SK-N-SH treated with all-trans-retinoic acid at 6 μM for 48 hours (cell line): Measurements from ENCODE around the gene KERA.
"Not testable (repeated sequence)": the region's sequence is repeated elsewhere in the genome, so short reads cannot be mapped to it uniquely, and the experiment has no call there.

Experiments
- ATAC-seq: fragments of 200-7000 bp; cut with Tn5 transposase; 3 replicates; pipeline ENCODE4 v1.9.1; 2020; ENCODE audit warnings: mild to moderate bottlenecking, moderate library complexity
- ARNTL ChIP-seq: fragments of 450-650 bp; formaldehyde crosslinking; IDR thresholded peaks from 2 replicates; pipeline ENCODE4 v1.5.0; 2020; ENCODE audit warnings: low read depth, mild to moderate bottlenecking, moderate library complexity, borderline replicate concordance
- BACH2 ChIP-seq: fragments of 250-450 bp; sonication (Bioruptor Pico); IDR thresholded peaks from 2 replicates; pipeline ENCODE4 v1.9.0; 2021; ENCODE audit warnings: mild to moderate bottlenecking, borderline replicate concordance
- CREB5 ChIP-seq: fragments of 250-450 bp; sonication (Bioruptor Pico); IDR thresholded peaks from 2 replicates; pipeline ENCODE4 v1.5.1; 2020; ENCODE audit warnings: low read depth, mild to moderate bottlenecking, moderate library complexity
- CSDC2 ChIP-seq: fragments of 250-450 bp; sonication (Bioruptor Pico); IDR thresholded peaks from 2 replicates; pipeline ENCODE4 v1.5.0; 2020; ENCODE audit warnings: mild to moderate bottlenecking, moderate library complexity
- CSRNP3 ChIP-seq: fragments of 250-450 bp; sonication (Bioruptor Pico); IDR thresholded peaks from 2 replicates; pipeline ENCODE4 v1.5.1; 2021; ENCODE audit warnings: mild to moderate bottlenecking, moderate library complexity
- ESRRG ChIP-seq: fragments of 250-450 bp; sonication (Bioruptor Pico); IDR thresholded peaks from 2 replicates; pipeline ENCODE4 v1.6.1; 2021; ENCODE audit warnings: mild to moderate bottlenecking
- GLIS3 ChIP-seq: fragments of 250-450 bp; sonication (Bioruptor Pico); IDR thresholded peaks from 2 replicates; pipeline ENCODE4 v1.5.0; 2020; ENCODE audit warnings: mild to moderate bottlenecking, moderate library complexity
- ISL1 ChIP-seq: fragments of 250-450 bp; sonication (Bioruptor Pico); IDR thresholded peaks from 2 replicates; pipeline ENCODE4 v2.1.2; 2022; ENCODE audit warnings: mild to moderate bottlenecking, moderate library complexity
- PPARA ChIP-seq: fragments of 250-450 bp; sonication (Bioruptor Pico); IDR thresholded peaks from 2 replicates; pipeline ENCODE4 v1.5.0; 2020; ENCODE audit warnings: mild to moderate bottlenecking, borderline replicate concordance
- RARB ChIP-seq: fragments of 250-450 bp; sonication (Bioruptor Pico); IDR thresholded peaks from 2 replicates; pipeline ENCODE4 v1.8.0; 2021; ENCODE audit warnings: mild to moderate bottlenecking, moderate library complexity
- SNAI2 ChIP-seq: fragments of 250-450 bp; sonication (Bioruptor Pico); IDR thresholded peaks from 2 replicates; pipeline ENCODE4 v1.5.0; 2020; ENCODE audit warnings: mild to moderate bottlenecking, moderate library complexity
- TCF4 ChIP-seq: fragments of 250-450 bp; sonication (Bioruptor Pico); IDR thresholded peaks from 2 replicates; pipeline ENCODE4 v1.8.0; 2021; ENCODE audit warnings: mild to moderate bottlenecking, moderate library complexity, borderline replicate concordance
- TOX ChIP-seq: fragments of 250-450 bp; sonication (Bioruptor Pico); IDR thresholded peaks from 2 replicates; pipeline ENCODE4 v1.8.0; 2021; ENCODE audit warnings: mild to moderate bottlenecking, moderate library complexity, borderline replicate concordance
- ZC3H10 ChIP-seq: fragments of 250-450 bp; sonication (Bioruptor Pico); IDR thresholded peaks from 2 replicates; pipeline ENCODE4 v1.5.1; 2021; ENCODE audit warnings: mild to moderate bottlenecking, moderate library complexity
- ZFP3 ChIP-seq: fragments of 250-450 bp; sonication (Bioruptor Pico); IDR thresholded peaks from 2 replicates; pipeline ENCODE4 v1.5.0; 2020; ENCODE audit warnings: mild to moderate bottlenecking, moderate library complexity
- ZNF565 ChIP-seq: fragments of 450-650 bp; formaldehyde crosslinking; conservative IDR thresholded peaks from 2 replicates; pipeline ENCODE4 v1.5.0; 2020; ENCODE audit warnings: low read depth, mild to moderate bottlenecking, moderate library complexity
- ZNF70 ChIP-seq: fragments of 450-650 bp; formaldehyde crosslinking; IDR thresholded peaks from 2 replicates; pipeline ENCODE4 v1.5.0; 2020; ENCODE audit warnings: mild to moderate bottlenecking, moderate library complexity
- ZNF8 ChIP-seq: fragments of 450-650 bp; formaldehyde crosslinking; IDR thresholded peaks from 2 replicates; pipeline ENCODE4 v1.5.0; 2020; ENCODE audit warnings: mild to moderate bottlenecking, moderate library complexity
- TF ChIP-seq, protein P1 (sequence below): fragments of 250-450 bp; sonication (Bioruptor Pico); IDR thresholded peaks from 2 replicates; pipeline ENCODE4 v1.5.0; 2020; ENCODE audit warnings: mild to moderate bottlenecking, moderate library complexity
- TF ChIP-seq, protein P2 (sequence below): fragments of 250-450 bp; sonication (Bioruptor Pico); IDR thresholded peaks from 2 replicates; pipeline ENCODE4 v1.8.0; 2021; ENCODE audit warnings: low read depth, mild to moderate bottlenecking, moderate library complexity, borderline replicate concordance

KERA gene

GRCh38 chr12:91093341-91093740, 35.5 kb upstream of the KERA start:
- TF ChIP-seq SNAI2 (no peak), ZNF8 (CRISPR knock-in tag) (no peak), ESRRG (CRISPR knock-in tag) (no peak)
- TF ChIP-seq, all 23 proteins: peak for 0
- ATAC-seq: no peak

GRCh38 chr12:91091916-91092715, 34.3 kb upstream of the KERA start:
- no peak for ATAC-seq
- TF ChIP-seq BACH2 (no peak), PPARA (no peak), CREB5 (CRISPR knock-in tag) (no peak), GLIS3 (CRISPR knock-in tag) (no peak), ISL1 (no peak), RARB (CRISPR knock-in tag) (no peak), ARNTL (CRISPR knock-in tag) (no peak), TOX (CRISPR knock-in tag) (no peak), ZNF565 (CRISPR knock-in tag) (no peak), CSDC2 (no peak), ZC3H10 (CRISPR knock-in tag) (no peak), ZNF70 (CRISPR knock-in tag) (no peak), ZNF8 (CRISPR knock-in tag) (no peak), CSRNP3 (CRISPR knock-in tag) (no peak), TCF4 (no peak), SNAI2 (no peak)
- TF ChIP-seq, protein P1, sequence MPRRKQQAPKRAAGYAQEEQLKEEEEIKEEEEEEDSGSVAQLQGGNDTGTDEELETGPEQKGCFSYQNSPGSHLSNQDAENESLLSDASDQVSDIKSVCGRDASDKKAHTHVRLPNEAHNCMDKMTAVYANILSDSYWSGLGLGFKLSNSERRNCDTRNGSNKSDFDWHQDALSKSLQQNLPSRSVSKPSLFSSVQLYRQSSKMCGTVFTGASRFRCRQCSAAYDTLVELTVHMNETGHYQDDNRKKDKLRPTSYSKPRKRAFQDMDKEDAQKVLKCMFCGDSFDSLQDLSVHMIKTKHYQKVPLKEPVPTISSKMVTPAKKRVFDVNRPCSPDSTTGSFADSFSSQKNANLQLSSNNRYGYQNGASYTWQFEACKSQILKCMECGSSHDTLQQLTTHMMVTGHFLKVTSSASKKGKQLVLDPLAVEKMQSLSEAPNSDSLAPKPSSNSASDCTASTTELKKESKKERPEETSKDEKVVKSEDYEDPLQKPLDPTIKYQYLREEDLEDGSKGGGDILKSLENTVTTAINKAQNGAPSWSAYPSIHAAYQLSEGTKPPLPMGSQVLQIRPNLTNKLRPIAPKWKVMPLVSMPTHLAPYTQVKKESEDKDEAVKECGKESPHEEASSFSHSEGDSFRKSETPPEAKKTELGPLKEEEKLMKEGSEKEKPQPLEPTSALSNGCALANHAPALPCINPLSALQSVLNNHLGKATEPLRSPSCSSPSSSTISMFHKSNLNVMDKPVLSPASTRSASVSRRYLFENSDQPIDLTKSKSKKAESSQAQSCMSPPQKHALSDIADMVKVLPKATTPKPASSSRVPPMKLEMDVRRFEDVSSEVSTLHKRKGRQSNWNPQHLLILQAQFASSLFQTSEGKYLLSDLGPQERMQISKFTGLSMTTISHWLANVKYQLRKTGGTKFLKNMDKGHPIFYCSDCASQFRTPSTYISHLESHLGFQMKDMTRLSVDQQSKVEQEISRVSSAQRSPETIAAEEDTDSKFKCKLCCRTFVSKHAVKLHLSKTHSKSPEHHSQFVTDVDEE (CRISPR knock-in tag): no peak
- TF ChIP-seq, protein P2, sequence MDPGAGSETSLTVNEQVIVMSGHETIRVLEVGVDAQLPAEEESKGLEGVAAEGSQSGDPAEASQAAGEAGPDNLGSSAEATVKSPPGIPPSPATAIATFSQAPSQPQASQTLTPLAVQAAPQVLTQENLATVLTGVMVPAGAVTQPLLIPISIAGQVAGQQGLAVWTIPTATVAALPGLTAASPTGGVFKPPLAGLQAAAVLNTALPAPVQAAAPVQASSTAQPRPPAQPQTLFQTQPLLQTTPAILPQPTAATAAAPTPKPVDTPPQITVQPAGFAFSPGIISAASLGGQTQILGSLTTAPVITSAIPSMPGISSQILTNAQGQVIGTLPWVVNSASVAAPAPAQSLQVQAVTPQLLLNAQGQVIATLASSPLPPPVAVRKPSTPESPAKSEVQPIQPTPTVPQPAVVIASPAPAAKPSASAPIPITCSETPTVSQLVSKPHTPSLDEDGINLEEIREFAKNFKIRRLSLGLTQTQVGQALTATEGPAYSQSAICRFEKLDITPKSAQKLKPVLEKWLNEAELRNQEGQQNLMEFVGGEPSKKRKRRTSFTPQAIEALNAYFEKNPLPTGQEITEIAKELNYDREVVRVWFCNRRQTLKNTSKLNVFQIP: no peak
- TF ChIP-seq, all 23 proteins: peak for 0

- ATAC-seq: not testable (repeated sequence)
Measured at GRCh38 chr12:91089953-91090352, 32.1 kb upstream of the KERA start.

DNA sequence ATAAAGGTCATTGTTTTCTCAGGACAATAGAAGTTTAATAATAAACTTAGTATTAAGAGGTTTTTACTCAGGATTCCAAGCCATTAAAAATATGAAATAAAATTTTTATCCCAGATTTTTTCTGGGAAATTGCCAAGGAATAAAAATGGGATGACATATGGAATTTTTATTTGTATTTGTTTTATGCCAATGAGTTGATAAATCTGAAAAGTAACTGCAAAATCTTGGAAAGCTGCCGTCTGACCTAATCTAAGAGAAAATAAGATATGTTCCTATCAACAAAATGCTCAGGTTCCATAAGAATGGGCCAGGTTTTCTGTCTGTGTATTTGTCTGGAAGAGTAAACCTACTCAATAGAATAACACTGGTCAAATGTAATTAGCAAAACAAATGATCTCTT, 22.2 kb upstream of the KERA start:
- ATAC-seq: no peak
- TF ChIP-seq, protein P1 (CRISPR knock-in tag): no peak
- TF ChIP-seq ZFP3 (CRISPR knock-in tag) (no peak), TCF4 (no peak), RARB (CRISPR knock-in tag) (no peak), TOX (CRISPR knock-in tag) (no peak)
